HG03457 (cell line): ENCODE measurements around the gene CLHC1.

ENCODE experiments used
- ATAC-seq: cut with Tn5 transposase; IDR thresholded peaks from one replicate; pipeline ENCODE4 v1.9.1; 2021; ENCODE audit warnings: moderate number of reproducible peaks; ENCODE audit not compliant: unreplicated experiment

Gene CLHC1

DNA sequence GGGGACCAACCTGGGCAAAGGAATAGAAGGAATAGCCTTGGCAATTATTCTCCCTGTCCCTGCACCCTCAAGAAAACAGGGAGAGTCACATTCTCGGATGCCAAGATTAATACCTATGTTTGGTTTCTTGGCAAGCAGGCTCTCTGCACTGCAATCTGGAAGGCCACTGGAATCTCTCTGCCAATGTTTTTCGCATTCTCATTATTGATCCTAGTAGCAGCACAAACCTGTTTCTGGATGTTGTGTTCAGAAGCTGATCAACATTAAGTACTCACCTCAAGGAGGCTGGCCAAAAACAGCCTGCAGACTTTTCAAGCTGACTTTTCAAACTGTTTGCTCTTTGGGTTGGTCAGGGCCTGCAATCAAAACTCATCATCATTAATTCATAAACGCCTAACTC lies 62.2 kb downstream of the CLHC1 start:
- ATAC-seq = no peak

DNA sequence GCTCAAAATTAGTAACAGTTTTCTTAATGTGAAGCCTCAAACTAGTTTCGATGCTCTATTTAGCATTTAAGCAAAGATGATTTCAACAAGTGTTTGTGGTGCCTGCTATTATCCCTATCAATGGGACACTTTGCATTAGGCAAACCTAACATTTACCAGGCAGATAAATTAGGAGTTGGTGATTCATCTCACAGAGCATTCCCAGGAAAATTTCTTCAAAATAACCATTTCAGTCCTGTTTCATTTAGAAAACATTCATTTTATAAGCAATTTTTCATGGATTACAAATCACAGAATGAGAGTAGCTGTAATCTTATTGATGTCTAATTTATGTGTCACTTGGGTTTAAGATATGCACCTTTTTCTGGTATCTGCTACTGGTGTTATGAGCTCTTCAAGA lies 62.7 kb downstream of the CLHC1 start:
- no peak for ATAC-seq

- ATAC-seq = no peak
Measured at GRCh38 chr2:55168221-55169154, 63.6 kb downstream of the CLHC1 start.

DNA sequence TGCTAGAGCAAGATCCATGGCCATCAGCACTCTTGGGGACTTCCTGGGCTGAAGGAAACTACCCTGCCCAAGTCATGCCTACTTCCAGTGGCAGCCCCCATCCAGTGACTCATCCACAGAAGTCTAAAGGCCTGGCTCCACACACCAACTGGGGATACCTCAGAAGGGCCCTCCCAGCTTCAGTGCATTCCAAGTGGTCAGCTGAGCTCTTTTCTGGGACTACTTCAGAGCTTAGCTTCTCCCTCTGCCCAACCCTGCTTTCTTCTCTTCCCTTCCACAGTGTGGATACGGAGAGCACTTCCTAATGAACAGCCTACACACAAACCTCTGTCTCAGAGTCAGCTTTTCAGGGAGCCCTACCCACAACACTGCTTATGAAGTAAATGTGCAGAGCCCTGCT lies 66.5 kb downstream of the CLHC1 start:
- ATAC-seq = no peak

GRCh38 chr2:55164534-55165480 lies 67.3 kb downstream of the CLHC1 start:
- no peak for ATAC-seq

GRCh38 chr2:55163941-55164390 lies 68.1 kb downstream of the CLHC1 start:
- no peak for ATAC-seq

DNA sequence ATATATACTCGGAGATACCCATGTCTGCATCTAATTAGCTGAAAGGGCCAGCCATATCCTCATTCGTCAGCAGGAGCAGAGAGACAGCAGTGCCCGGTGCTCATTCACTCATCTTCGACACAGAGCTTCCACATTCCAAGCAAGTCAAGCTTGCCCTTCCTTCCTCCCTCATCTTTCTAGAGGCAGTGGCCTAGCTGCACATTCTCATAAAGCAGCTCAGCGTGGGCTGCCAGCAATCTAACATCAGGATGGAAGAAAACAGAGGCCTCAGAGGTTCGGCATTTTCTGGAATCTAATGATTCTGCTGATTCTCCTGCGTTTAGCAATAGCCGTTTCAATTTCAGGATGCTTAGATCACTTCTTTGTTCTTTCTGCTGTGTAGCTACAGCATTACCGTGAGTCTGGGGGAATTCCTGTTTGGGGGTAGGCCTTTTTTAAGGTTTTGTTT lies 68.8 kb downstream of the CLHC1 start:
- ATAC-seq = no peak

DNA sequence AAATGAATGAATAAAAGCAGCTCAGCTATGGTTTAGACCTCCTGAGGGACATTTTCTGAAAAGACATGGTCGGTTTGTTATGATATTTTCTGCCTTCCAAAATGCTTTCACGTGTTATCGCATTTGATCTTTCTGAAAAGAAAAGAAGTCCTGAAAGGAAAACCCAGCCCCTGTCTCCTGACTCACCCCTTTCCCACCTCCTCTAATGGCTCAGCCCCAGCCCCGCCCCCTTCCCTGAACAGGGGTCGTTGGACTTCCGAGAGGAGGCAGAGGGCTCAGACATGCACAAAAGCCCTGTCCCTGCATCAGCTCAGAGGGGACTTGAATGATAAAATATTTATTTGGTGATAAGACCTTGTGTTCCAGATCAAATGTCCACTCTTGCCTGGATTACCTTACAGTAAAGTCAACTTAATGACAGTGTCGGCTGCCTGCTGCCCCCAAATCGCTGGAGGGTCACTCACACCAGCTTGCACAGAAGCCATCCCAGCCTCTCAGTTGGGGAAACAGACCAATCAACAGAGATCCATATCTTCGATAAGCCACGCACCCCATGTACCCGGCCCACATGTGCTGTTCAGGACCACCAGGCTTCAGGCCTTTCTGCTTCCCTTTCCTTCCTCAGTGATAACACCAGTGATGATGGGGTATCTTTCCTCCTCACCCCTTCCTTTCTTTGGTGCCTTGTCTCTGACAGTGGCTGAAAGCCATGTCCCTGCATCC lies 69.6 kb downstream of the CLHC1 start:
- no peak for ATAC-seq

DNA sequence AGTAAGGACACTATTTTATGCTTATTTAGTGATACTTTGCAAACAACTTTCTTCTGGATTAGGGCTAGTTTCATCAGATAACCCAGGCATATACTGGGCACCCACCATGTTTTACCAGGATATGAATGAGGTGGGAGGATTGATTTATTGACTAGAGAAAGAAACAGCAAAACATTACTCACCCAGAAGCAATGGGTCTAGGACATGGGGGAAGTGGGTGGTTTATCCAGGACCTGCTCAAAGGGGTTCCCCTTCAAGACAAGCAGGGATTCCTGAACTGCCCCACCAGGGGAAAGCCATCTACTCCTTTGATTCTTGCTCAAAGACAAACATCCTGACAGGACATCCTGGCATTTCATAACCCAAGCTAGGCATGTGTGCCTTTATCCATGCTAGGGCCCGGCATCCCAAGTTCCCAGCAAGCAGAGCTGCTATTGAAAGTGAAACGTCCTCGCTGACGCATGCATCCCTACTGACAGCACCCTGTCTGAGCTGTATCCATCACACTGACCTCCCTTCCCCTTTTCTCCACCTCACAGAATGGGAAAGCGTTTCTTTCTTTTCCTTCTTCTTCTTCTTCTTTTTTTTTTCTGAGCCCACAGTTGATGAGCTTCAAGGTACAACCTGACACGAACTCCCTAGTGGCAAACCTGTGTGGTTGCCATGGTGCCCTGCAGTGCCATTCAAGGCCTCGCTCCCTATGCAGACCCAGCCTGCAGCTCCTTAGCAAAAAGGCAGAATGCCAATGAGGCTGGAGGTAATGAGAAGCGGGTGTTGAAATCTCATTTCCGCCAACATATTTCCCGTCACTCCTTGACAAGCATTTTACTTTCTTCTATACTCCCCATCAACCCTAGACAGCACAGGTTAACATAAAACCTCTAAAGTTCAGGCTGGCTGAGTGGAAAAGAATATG lies 70.5 kb downstream of the CLHC1 start:
- ATAC-seq = no peak

DNA sequence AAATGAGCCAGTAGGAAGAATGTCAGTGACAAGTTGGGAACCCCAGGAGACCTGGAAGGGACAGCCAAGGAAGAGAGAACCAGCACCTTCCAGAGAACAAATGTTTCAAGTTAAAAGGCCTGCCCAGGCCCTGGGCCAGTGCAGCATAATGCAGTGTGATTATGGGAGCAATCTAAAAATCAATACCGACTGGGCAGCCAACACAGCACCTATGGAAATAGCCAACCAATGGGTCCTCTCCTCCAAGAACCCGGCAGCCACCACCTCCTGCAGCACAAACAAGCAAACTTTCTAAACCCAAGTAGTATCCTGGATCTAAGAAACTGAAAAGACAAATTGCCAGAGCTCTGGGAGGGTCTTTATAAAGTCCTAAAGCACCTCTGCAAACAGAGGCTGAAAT lies 71.7 kb downstream of the CLHC1 start:
- ATAC-seq = no peak

DNA sequence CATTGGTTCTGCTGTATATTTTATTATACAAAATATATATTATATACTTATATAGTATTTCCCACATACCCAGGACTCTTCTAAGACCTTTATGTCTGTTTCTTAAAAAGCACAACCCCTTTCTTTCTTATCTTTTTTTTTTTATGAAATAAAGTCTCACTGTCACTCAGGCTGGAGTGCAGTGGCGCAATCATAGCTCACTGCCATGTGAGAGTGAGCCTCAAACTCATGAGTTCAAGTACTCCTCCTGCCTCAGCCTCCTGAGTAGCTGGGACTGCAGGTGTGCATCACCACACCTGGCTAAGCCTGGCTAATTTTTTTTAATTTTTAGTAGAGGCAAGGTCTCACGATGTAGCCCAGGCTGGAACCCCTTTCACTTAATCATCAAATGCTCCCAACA lies 72.3 kb downstream of the CLHC1 start:
- ATAC-seq = no peak

DNA sequence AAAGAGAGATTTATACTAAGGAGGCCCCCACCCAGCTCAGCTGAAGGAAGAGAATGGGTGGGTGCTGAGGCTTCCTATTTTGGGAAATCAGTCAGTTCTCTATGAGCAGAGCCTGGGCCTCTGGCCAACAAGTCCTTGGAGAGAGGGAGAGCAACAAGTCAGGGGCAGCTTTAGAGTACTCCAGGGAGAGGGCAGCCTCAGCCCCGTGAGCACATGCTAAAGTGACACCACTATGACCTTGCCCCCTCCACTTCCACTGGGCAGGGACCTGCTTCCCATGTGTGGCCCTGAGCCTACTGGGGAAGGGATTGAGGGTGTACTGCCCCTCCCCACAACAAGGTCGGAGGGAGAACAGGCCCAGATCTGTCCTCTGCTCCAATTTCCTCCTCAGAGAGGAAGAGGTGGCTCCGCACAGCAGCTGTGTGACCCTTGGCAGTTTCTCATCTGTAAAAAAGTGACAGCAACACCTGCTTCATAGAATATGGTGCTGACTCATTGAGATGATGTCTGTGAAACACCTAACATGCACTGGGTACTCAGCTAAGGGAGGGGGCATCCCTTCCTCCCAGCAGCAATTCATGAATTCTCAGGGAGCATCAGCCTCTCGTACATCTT lies 72.9 kb downstream of the CLHC1 start:
- ATAC-seq = peak; percentile 76

DNA sequence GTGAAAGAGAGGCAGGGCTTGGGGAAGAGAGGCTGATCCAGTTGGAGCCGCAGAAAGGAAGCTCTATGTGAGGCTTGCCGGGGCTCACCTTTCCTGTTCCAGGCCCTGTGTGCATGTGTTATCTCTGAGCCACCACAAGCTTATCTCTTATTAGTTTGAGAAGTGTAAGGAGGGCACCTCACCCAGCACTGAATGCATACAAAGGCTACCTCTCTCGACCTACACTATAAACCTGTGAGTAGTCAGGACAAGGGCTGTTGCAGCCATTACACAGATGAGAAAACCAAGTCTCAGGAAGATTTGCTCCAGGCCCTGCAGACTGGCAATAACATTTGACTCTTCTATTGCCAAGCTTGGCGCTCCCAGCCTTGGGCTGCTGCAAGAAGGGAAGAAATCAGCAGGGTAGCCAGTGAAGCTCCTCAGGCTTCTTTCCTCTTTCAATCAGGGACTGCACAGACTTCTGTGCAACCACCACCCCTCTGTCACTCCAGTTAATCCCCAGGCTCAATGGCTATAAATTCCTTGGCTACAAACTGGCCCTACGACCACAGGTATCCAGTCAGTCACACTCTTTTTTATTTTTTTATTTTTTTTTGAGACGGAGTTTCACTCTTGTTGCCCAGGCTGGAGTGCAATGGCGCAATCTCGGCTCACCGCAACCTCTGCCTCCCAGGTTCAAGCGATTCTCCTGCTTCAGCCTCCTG lies 73.8 kb downstream of the CLHC1 start:
- no peak for ATAC-seq

DNA sequence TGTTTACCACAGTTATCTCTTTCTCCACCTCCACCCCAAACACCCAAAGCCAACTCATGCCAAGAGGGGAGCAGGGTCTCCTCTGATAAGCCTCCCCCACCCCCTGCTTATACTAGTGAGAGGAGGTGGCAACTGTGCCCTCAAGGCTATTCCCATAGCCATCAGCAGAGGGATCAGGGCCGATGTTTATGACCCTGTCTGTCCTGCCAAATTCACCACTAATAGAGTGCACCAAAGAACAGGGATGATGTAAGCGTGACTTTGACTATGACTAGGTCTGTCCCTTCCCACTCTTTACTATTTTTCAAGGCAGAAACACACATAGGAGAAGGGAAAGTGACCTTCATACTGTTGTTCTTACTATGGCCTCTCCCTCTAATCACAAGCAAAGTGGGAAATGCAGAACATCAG lies 74.6 kb downstream of the CLHC1 start:
- ATAC-seq = no peak

DNA sequence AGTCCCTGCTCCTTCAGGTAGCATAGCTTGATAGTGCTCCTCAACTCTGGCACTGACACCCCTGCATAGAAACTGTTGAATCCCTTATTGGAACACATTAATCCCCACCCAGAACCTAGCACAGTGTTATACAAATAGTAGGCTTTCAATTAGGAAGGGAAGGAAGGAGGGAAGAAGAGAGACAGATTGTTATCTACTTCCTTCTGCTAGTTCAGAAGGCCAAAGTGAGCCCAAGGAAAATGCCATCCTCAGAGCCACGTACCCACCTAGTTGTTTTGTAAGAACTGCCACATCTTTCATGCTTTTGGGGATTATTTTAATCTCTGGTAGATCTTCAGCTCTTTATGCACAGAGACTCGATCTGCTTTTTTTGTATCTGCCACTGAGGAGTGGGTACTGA lies 75.1 kb downstream of the CLHC1 start:
- no peak for ATAC-seq

GRCh38 chr2:55156326-55156725 lies 75.8 kb downstream of the CLHC1 start:
- ATAC-seq = no peak

DNA sequence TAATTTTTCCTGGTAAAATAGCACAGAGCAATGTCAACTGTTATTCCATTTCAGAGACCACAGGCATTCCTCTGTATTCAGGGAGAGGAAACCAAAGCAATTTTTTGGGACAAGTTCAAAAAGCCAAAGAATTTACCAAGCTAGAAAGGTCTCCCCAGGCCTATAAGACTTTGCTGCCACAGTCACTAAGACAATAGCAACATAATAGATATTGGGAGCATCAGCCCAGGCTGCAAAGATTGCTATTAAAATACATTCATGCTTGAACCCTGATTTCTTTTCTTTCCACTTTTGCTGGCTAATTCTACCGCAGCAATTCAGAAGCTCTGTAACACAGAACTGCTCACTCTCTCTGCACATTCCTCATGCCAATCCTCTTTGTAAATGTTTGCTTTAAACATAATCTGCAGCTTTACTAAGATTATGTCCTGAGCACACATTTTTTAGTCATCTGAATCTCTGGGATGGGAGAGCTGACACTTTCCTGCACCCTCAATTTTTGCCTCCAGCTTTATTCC lies 76.3 kb downstream of the CLHC1 start:
- no peak for ATAC-seq

DNA sequence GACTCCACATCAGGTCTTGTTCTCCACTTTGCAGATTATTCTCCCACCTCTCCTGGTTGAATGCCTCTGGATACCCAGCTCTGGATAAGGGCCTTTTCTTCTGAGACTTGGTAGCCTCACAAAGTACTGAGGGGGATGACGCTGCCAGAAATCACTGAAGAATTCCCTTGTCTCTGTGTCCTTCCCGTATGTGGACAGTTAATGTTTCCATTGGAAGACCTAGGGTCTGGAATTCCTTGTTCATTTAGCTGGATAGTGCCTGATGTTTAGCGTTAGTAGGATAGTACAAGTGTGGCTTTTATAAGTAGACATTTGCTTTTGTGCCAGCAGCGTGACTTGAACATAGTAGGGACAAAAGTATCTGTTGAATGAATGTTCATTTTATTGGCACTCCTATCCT lies 76.9 kb downstream of the CLHC1 start:
- no peak for ATAC-seq
